Heart left ventricle (tissue), 16 donors: Measurements from ENCODE around the gene MYB. TPM values are rescaled to one million over a fixed set of nuclear protein-coding genes. Genes with fewer than 3 reads are reported as not detected.

ENCODE experiments used
- ATAC-seq, 4 donors: fragments of 200-7000 bp; cut with Tn5 transposase; one replicate each; pipeline ENCODE4 v1.9.1; 2020 to 2022; ENCODE audit warnings: moderate library complexity in 4 of 4, mild to moderate bottlenecking in 3 of 4, moderate number of reproducible peaks in 1 of 4
- DNase-seq, 5 donors: peaks; one replicate each; pipeline ENCODE4 v3.0.0-alpha.2; 2020
- H3K27ac ChIP-seq, 12 donors: fragments of 200-600 bp; sonication (generic) in 4 of 12; one replicate each; pipeline versions ENCODE4 v1.5.0 to v1.8.0; 2016 to 2022; ENCODE audit warnings: mild to moderate bottlenecking in 2 of 12
- H3K27me3 ChIP-seq, 9 donors: fragments of 200-600 bp; sonication (generic) in 2 of 9; one replicate each; pipeline versions ENCODE4 v1.5.1 to v1.8.0; 2016 to 2022; ENCODE audit warnings: mild to moderate bottlenecking in 3 of 9
- H3K36me3 ChIP-seq, 9 donors: fragments of 200-600 bp; sonication (generic) in 2 of 9; one replicate each; pipeline versions ENCODE4 v1.5.0 to v1.8.0; 2018 to 2022; ENCODE audit warnings: mild to moderate bottlenecking in 2 of 9
- H3K4me1 ChIP-seq, 12 donors: fragments of 200-600 bp; sonication (generic) in 4 of 12; one replicate each; pipeline versions ENCODE4 v1.5.0 to v1.8.0; 2016 to 2022; ENCODE audit warnings: mild to moderate bottlenecking in 3 of 12
- H3K4me3 ChIP-seq, 12 donors: fragments of 200-600 bp; sonication (generic) in 4 of 12; one replicate each; pipeline versions ENCODE4 v1.5.0 to v1.8.0; 2017 to 2022; ENCODE audit warnings: mild to moderate bottlenecking in 9 of 12, moderate library complexity in 4 of 12
- H3K9me3 ChIP-seq, 12 donors: fragments of 200-600 bp; sonication (generic) in 4 of 12; one replicate each; pipeline versions ENCODE4 v1.5.0 to v1.8.0; 2016 to 2022; ENCODE audit warnings: mild to moderate bottlenecking in 1 of 12
- CTCF ChIP-seq, 12 donors: fragments of 200-600 bp; sonication (generic) in 4 of 12; IDR thresholded peaks; one replicate each; pipeline versions ENCODE4 v1.5.0 to v1.8.0; 2018 to 2022; ENCODE audit warnings: antibody characterized with exemption in 12 of 12, mild to moderate bottlenecking in 5 of 12
- POLR2A ChIP-seq, 2 donors: fragments of 450-650 bp; IDR thresholded peaks; one replicate each; pipeline ENCODE4 v1.6.1; 2017; ENCODE audit warnings: antibody characterized with exemption in 2 of 2, mild to moderate bottlenecking in 2 of 2, moderate library complexity in 2 of 2
- WGBS, 4 donors: extraction: QIAGEN DNeasy Blood & Tissue Kit in 2 of 4; methylation state at CpG; one replicate each; pipeline versions ENCODE4 v1.1.5 to v1.1.7; 2013 to 2018; 5-methylcytosine and 5-hydroxymethylcytosine counted together
- intact Hi-C, 10 donors: fragments of 100-400 bp; cut with DNase I; formaldehyde crosslinking; loops; one replicate each; pipeline versions ENCODE4 v1.11.1 to v1.14.2; 2022
- polyA plus RNA-seq, 2 donors: library from polyadenylated mRNA; stranded (reverse); fragments of 200-250 nt; gene quantifications; one replicate each; pipeline ENCODE4 v1.2.3, GENCODE V29; 2013
- total RNA-seq, 9 donors: library from RNA; depleted of rRNA in 2 of 9; stranded (reverse); fragments of >200 nt in 2 of 9; fragmentation: NEBNext Ultra II Directional in 3 of 9; extraction: Animal tissue kit (Norgen Biotek cat#: 25700) in 3 of 9; gene quantifications; one replicate each; pipeline versions ENCODE4 v1.1.0 to v1.2.4, GENCODE V29; 2016 to 2023
- donor health status: ischemic (EF 13 %, LVEDD 7.1; RV severe dilation, severe dysfunction).
- donor health status: healthy with polysubstance abuse.
- donor health status: DM: no; HTN: yes; CAD: no.
- donor health status: DM: no; HTN: no; CAD: no.
- donor health status: ischemic (EF 25% LVEDD 6.9; RV normal size, moderate dysfunction).
- donor health status: ischemic (EF 25% LVEDD 5.7; RV mildly dilated, moderate dysfunction).
- donor health status: healthy.
- donor health status: DM: yes; HTN: yes; CAD: no.
- donor health status: ischemic (EF 35%, LVEDD 5.7; RV mildly dilated, moderate dysfunction).
- donor health status: nonischemic (EF 11% LVEDD 7.7; RV severe dilation, severe dysfunction).
- donor health status: DM: yes; HTN: yes; CAD: no.
- donor health status: PGD.
- donor health status: ischemic (EF 29% LVEDD 5.4; RV normal size, mild dysfunction).
- donor health status: nonischemic (EF 23%, LVEDD 6.1; RV moderate dilation, normal function).

The MYB gene
- total and polyA plus RNA-seq, 11 donors = 0.12 to 0.53 (median 0.20) TPM; not detected in 8

- no peaks in the 10 kb centered on the region for H3K36me3 ChIP-seq
- ATAC-seq (no peak), DNase-seq (no peak)
- peaks cover 0 to 5% (median 0%) of the 10 kb centered on the region in 9 donors for H3K27me3 ChIP-seq
- WGBS, 4 donors = 87 to 93% (median 89%) methylated on average over 9 of the region's 9 CpGs
- no peaks in the 10 kb centered on the region for H3K9me3 ChIP-seq
- intact Hi-C loops = no loop called here
- H3K4me3 ChIP-seq = no peak overlapping the region
- H3K27ac ChIP-seq = no peak overlapping the region
- TF ChIP-seq CTCF (IDR thresholded peaks at IDR 0.05) (no peak), POLR2A (IDR thresholded peaks at IDR 0.05) (no peak)
- H3K4me1 ChIP-seq = no peaks in the 10 kb centered on the region
These were observed 69.1 kb downstream of the MYB start for GRCh38 chr6:135250234-135250633.

- intact Hi-C loops = no loop called here
- ATAC-seq (no peak), DNase-seq (no peak)
- Histone ChIP-seq H3K4me3 (no peak overlapping the region), H3K27ac (no peak overlapping the region), H3K4me1 (no peaks in the 10 kb centered on the region), H3K9me3 (no peaks in the 10 kb centered on the region), H3K27me3 (peaks cover 0 to 9% (median 0%) of the 10 kb centered on the region in 9 donors), H3K36me3 (no peaks in the 10 kb centered on the region)
- TF ChIP-seq CTCF (IDR thresholded peaks at IDR 0.05) = no peak
- TF ChIP-seq POLR2A (IDR thresholded peaks at IDR 0.05) = no peak
- WGBS, 4 donors = 87 to 92% (median 91%) methylated on average over 9 of the region's 9 CpGs
These were observed 69.8 kb downstream of the MYB start for GRCh38 chr6:135250751-135251497.

GRCh38 chr6:135251498-135252441 lies 70.7 kb downstream of the MYB start:
- WGBS, 4 donors = 58 to 65% (median 63%) methylated on average over 13 of the region's 13 CpGs
- intact Hi-C loops = no loop called here

More at GRCh38 chr6:135251498-135252441, 70.7 kb downstream of the MYB start:
- no peaks in the 10 kb centered on the region for H3K4me1 ChIP-seq
- no peak overlapping the region for H3K27ac ChIP-seq
- no peak for ATAC-seq
- H3K9me3 ChIP-seq = no peaks in the 10 kb centered on the region
- DNase-seq = no peak
- H3K36me3 ChIP-seq = no peaks in the 10 kb centered on the region
- no peak overlapping the region for H3K4me3 ChIP-seq
- TF ChIP-seq CTCF (IDR thresholded peaks at IDR 0.05) (no peak), POLR2A (IDR thresholded peaks at IDR 0.05) (no peak)
- H3K27me3 ChIP-seq = peaks cover 0 to 12% (median 0%) of the 10 kb centered on the region in 9 donors
